Right lobe of liver (tissue), 6 donors: ENCODE measurements around the gene CARS1. TPM values are rescaled to one million over a fixed set of nuclear protein-coding genes. Genes with fewer than 3 reads are reported as not detected.
A peak's percentile ranks its signal among the peaks of the same experiment; 100 is the strongest.
"Not testable (repeated sequence)": the region's sequence is repeated elsewhere in the genome, so short reads cannot be mapped to it uniquely, and the experiment has no call there.

Experiments used
- ATAC-seq, 4 donors: fragments of 200-7000 bp; cut with Tn5 transposase; one replicate each; pipeline ENCODE4 v1.9.1; 2020; ENCODE audit warnings: mild to moderate bottlenecking in 4 of 4, moderate library complexity in 4 of 4
- DNase-seq, 3 donors: peaks; one replicate each; pipeline ENCODE4 v3.0.0-alpha.2; 2020
- H3K27ac ChIP-seq, 3 donors: fragments of 200-600 bp; one replicate each; pipeline ENCODE4 v1.8.0; 2022
- H3K27me3 ChIP-seq, 2 donors: fragments of 200-600 bp; one replicate each; pipeline ENCODE4 v1.8.0; 2022
- H3K36me3 ChIP-seq, 4 donors: fragments of 200-600 bp; sonication (generic) in 1 of 4; one replicate each; pipeline versions ENCODE4 v1.5.1 to v1.8.0; 2017 to 2022; ENCODE audit warnings: control low read depth in 1 of 4
- H3K4me1 ChIP-seq, 4 donors: fragments of 200-600 bp; sonication (generic) in 1 of 4; one replicate each; pipeline versions ENCODE4 v1.5.1 to v1.8.0; 2017 to 2022; ENCODE audit warnings: control low read depth in 1 of 4
- H3K4me3 ChIP-seq, 3 donors: fragments of 200-600 bp; one replicate each; pipeline ENCODE4 v1.8.0; 2022
- H3K9me3 ChIP-seq, 4 donors: fragments of 200-600 bp; sonication (generic) in 1 of 4; one replicate each; pipeline versions ENCODE4 v1.5.1 to v1.8.0; 2017 to 2022; ENCODE audit warnings: control low read depth in 1 of 4
- CTCF ChIP-seq, 4 donors: fragments of 200-600 bp in 3 of 4; fragments of 450-650 bp in 1 of 4; IDR thresholded peaks; one replicate each; pipeline versions ENCODE4 v1.5.1 to v1.8.0; 2016 to 2022; ENCODE audit warnings: antibody characterized with exemption in 4 of 4, mild to moderate bottlenecking in 2 of 4
- POLR2A ChIP-seq: fragments of 450-650 bp; IDR thresholded peaks from one replicate; pipeline ENCODE4 v1.6.1; 2017; ENCODE audit warnings: antibody characterized with exemption, mild to moderate bottlenecking
- WGBS: methylation state at CpG from one replicate; pipeline ENCODE4 v1.1.6; 2018; ENCODE audit warnings: low coverage, low lambda C conversion rate; ENCODE audit not compliant: insufficient coverage; ENCODE audit errors: missing lambda C conversion rate; 5-methylcytosine and 5-hydroxymethylcytosine counted together
- intact Hi-C, 2 donors: fragments of 100-400 bp; cut with DNase I; formaldehyde crosslinking; loops; one replicate each; pipeline versions ENCODE4 v1.11.2 to v1.14.1; 2022
- total RNA-seq, 6 experiments: library from RNA; depleted of rRNA in 2 of 6; stranded (reverse); fragments of >200 nt in 2 of 6; fragmentation: NEBNext Ultra II Directional in 3 of 6; extraction: Animal tissue kit (Norgen Biotek cat#: 25700) in 3 of 6; gene quantifications; one replicate each; pipeline versions ENCODE4 v1.1.0 to v1.2.4, GENCODE V29; 2016 to 2023
- donor health status: DM: no; HTN: yes; CAD: no.
- donor health status: DM: no; HTN: no; CAD: no.
- donor health status: DM: no; HTN: no; CAD: no.
- donor health status: DM: no; HTN: yes; CAD: no.
- donor health status: DM: no; HTN: yes; CAD: no.

Gene CARS1
- total RNA-seq, 6 experiments from 2014 or later = 17.3 to 44.7 (median 22.7) TPM

GRCh38 chr11:3063432-3063831 is 6.2 kb upstream of the CARS1 start:
- ATAC-seq, intact Hi-C loops, H3K36me3 ChIP-seq, H3K27ac ChIP-seq, DNase-seq, H3K4me3 ChIP-seq, H3K4me1 ChIP-seq, H3K27me3 ChIP-seq, H3K9me3 ChIP-seq: not testable (repeated sequence)
- WGBS = 63% methylated on average over 4 of the region's 4 CpGs

- Histone ChIP-seq H3K4me3 (no peak overlapping the region), H3K9me3 (no peaks in the 10 kb centered on the region), H3K36me3 (no peaks in the 10 kb centered on the region), H3K27ac (no peak overlapping the region), H3K27me3 (no peaks in the 10 kb centered on the region), H3K4me1 (peaks cover 0 to 13% (median 4%) of the 10 kb centered on the region in 4 donors)
- DNase-seq (no peak), ATAC-seq (no peak)
- TF ChIP-seq POLR2A (no peak), CTCF (IDR thresholded peaks at IDR 0.05) (no peak)
- intact Hi-C loops = no loop called here
- WGBS = 82% methylated on average over 3 of the region's 11 CpGs
Measured at GRCh38 chr11:3060436-3061025, 3.3 kb upstream of the CARS1 start.

- intact Hi-C loops = no loop called here
- Histone ChIP-seq H3K4me1 (peaks cover 0 to 13% (median 5%) of the 10 kb centered on the region in 4 donors), H3K36me3 (no peaks in the 10 kb centered on the region), H3K27ac (no peak overlapping the region), H3K9me3 (no peaks in the 10 kb centered on the region), H3K4me3 (no peak overlapping the region), H3K27me3 (no peaks in the 10 kb centered on the region)
- ATAC-seq (no peak), DNase-seq (no peak)
- TF ChIP-seq POLR2A = no peak
- no peak for TF ChIP-seq CTCF (IDR thresholded peaks at IDR 0.05)
- 77% methylated on average over 10 of the region's 13 CpGs for WGBS
Measured at GRCh38 chr11:3058753-3059664, 1.8 kb upstream of the CARS1 start.

- Histone ChIP-seq H3K27me3 (no peaks in the 10 kb centered on the region), H3K36me3 (no peaks in the 10 kb centered on the region), H3K27ac (peak overlapping the region; percentile 31 to 53 (median 51)), H3K9me3 (no peaks in the 10 kb centered on the region), H3K4me3 (peak overlapping the region; percentile 66 to 88 (median 83)), H3K4me1 (peaks cover 0 to 13% (median 5%) of the 10 kb centered on the region in 4 donors)
- peak; percentile 50 to 58 (median 56) for ATAC-seq
- TF ChIP-seq CTCF (IDR thresholded peaks at IDR 0.05) (no peak), POLR2A (no peak)
- DNase-seq = peak; percentile 66 to 75 (median 69)
- 3% methylated on average over 10 of the region's 29 CpGs for WGBS
- intact Hi-C loops = no loop called here
Measured at GRCh38 chr11:3056296-3057068, 741 bp downstream of the CARS1 start.
